Breast epithelium (tissue), 4 donors: ENCODE measurements around the gene TNFSF11. TPM values are rescaled to one million over a fixed set of nuclear protein-coding genes. Genes with fewer than 3 reads are reported as not detected.

Experiments used
- DNase-seq, 2 donors: peaks; one replicate each; pipeline ENCODE4 v3.0.0-alpha.2; 2019; ENCODE audit warnings: low spot score in 2 of 2
- H3K27ac ChIP-seq, 2 donors: fragments of 200-600 bp; sonication (generic) in 1 of 2; one replicate each; pipeline ENCODE4 v1.5.1; 2016 to 2019; ENCODE audit warnings: mild to moderate bottlenecking in 1 of 2
- H3K27me3 ChIP-seq, 2 donors: fragments of 200-600 bp; sonication (generic) in 1 of 2; one replicate each; pipeline versions ENCODE4 v1.5.1 to v1.6.0; 2017 to 2019; ENCODE audit warnings: control low read depth in 1 of 2, mild to moderate bottlenecking in 1 of 2
- H3K36me3 ChIP-seq: fragments of 200-600 bp; one replicate; pipeline ENCODE4 v1.5.1; 2019
- H3K4me1 ChIP-seq, 2 donors: fragments of 200-600 bp; sonication (generic); one replicate each; pipeline ENCODE4 v1.5.1; 2016 to 2019; ENCODE audit warnings: control low read depth in 1 of 2
- H3K4me3 ChIP-seq, 3 donors: fragments of 200-600 bp; sonication (generic); 1 replicate in 2 of 3; 2 replicates in 1 of 3; pipeline ENCODE4 v1.5.1; 2016 to 2019; ENCODE audit warnings: mild to moderate bottlenecking in 3 of 3, moderate library complexity in 2 of 3
- H3K9me3 ChIP-seq, 2 donors: fragments of 200-600 bp; sonication (generic) in 1 of 2; one replicate each; pipeline ENCODE4 v1.5.1; 2016 to 2019; ENCODE audit warnings: control low read depth in 1 of 2
- CTCF ChIP-seq, 3 donors: fragments of 450-650 bp; IDR thresholded peaks; one replicate each; pipeline ENCODE4 v1.5.1; 2016 to 2017; ENCODE audit warnings: antibody characterized with exemption in 3 of 3, mild to moderate bottlenecking in 3 of 3, moderate library complexity in 3 of 3
- POLR2A ChIP-seq: fragments of 450-650 bp; IDR thresholded peaks from one replicate; pipeline ENCODE4 v1.6.1; 2016; ENCODE audit warnings: antibody characterized with exemption, mild to moderate bottlenecking, moderate library complexity
- POLR2AphosphoS5 ChIP-seq, 3 donors: sonication (generic); formaldehyde crosslinking; IDR thresholded peaks; one replicate each; pipeline ENCODE4 v1.6.1; 2017; ENCODE audit warnings: antibody characterized with exemption in 3 of 3
- intact Hi-C: fragments of 100-400 bp; cut with DNase I; formaldehyde crosslinking; loops from one replicate; pipeline ENCODE4 v1.15.1; 2023; ENCODE audit warnings: low total_unique reads
- total RNA-seq, 3 donors: library from RNA; depleted of rRNA; stranded (reverse); fragments of >200 nt; gene quantifications; one replicate each; pipeline ENCODE4 v1.1.0, GENCODE V29; 2016

The TNFSF11 gene
- total RNA-seq, 3 donors from 2014 or later = 0.98 to 1.9 TPM; not detected in 1

- no peak for TF ChIP-seq POLR2A
- Histone ChIP-seq H3K4me3 (no peak overlapping the region), H3K36me3 (no peaks in the 10 kb centered on the region), H3K9me3 (no peaks in the 10 kb centered on the region), H3K4me1 (no peaks in the 10 kb centered on the region), H3K27me3 (no peaks in the 10 kb centered on the region), H3K27ac (no peak overlapping the region)
- intact Hi-C loops = no loop called here
- DNase-seq = no peak
These were observed 50.0 kb downstream of the TNFSF11 start for GRCh38 chr13:42623916-42624315.

GRCh38 chr13:42625611-42626010 lies 51.7 kb downstream of the TNFSF11 start:
- H3K27me3 ChIP-seq = no peaks in the 10 kb centered on the region
- H3K4me1 ChIP-seq = no peaks in the 10 kb centered on the region
- H3K36me3 ChIP-seq = no peaks in the 10 kb centered on the region
- TF ChIP-seq POLR2AphosphoS5 (IDR thresholded peaks at IDR 0.05) = no peak
- no peak for TF ChIP-seq POLR2A
- TF ChIP-seq CTCF (IDR thresholded peaks at IDR 0.05) = no peak
- no peak overlapping the region for H3K4me3 ChIP-seq
- DNase-seq = no peak
- no peaks in the 10 kb centered on the region for H3K9me3 ChIP-seq
- intact Hi-C loops = no loop called here
- no peak overlapping the region for H3K27ac ChIP-seq

GRCh38 chr13:42626176-42626860 lies 52.4 kb downstream of the TNFSF11 start:
- Histone ChIP-seq H3K27ac (no peak overlapping the region), H3K36me3 (no peaks in the 10 kb centered on the region), H3K27me3 (no peaks in the 10 kb centered on the region), H3K9me3 (no peaks in the 10 kb centered on the region), H3K4me1 (no peaks in the 10 kb centered on the region), H3K4me3 (no peak overlapping the region)
- TF ChIP-seq CTCF (IDR thresholded peaks at IDR 0.05) (no peak), POLR2A (no peak), POLR2AphosphoS5 (IDR thresholded peaks at IDR 0.05) (no peak)
- intact Hi-C loops = no loop called here
- DNase-seq = no peak

GRCh38 chr13:42628666-42629065 lies 54.7 kb downstream of the TNFSF11 start:
- no peaks in the 10 kb centered on the region for H3K27me3 ChIP-seq
- no peak overlapping the region for H3K27ac ChIP-seq
- TF ChIP-seq POLR2AphosphoS5 (IDR thresholded peaks at IDR 0.05) (no peak), POLR2A (no peak), CTCF (IDR thresholded peaks at IDR 0.05) (no peak)
- DNase-seq = no peak
- no peaks in the 10 kb centered on the region for H3K36me3 ChIP-seq
- H3K4me3 ChIP-seq = no peak overlapping the region
- intact Hi-C loops = no loop called here
- no peaks in the 10 kb centered on the region for H3K9me3 ChIP-seq
- H3K4me1 ChIP-seq = no peaks in the 10 kb centered on the region

- TF ChIP-seq CTCF (IDR thresholded peaks at IDR 0.05) (no peak), POLR2AphosphoS5 (IDR thresholded peaks at IDR 0.05) (no peak)
- Histone ChIP-seq H3K27ac (no peak overlapping the region), H3K9me3 (no peaks in the 10 kb centered on the region), H3K27me3 (no peaks in the 10 kb centered on the region), H3K4me3 (no peak overlapping the region), H3K36me3 (no peaks in the 10 kb centered on the region), H3K4me1 (no peaks in the 10 kb centered on the region)
- intact Hi-C loops = no loop called here
- no peak for DNase-seq
These were observed 57.2 kb downstream of the TNFSF11 start for GRCh38 chr13:42631181-42631580.
